SIG-M5 treated with dmso at 0.1 percent for 504 hours (cell line): ENCODE data around the gene IFNA10.
"Not testable (repeated sequence)": the region's sequence is repeated elsewhere in the genome, so short reads cannot be mapped to it uniquely, and the experiment has no call there.

Experiments
- DNase-seq: peaks from one replicate; lab custom pipeline; 2025; ENCODE audit not compliant: unreplicated experiment; lab: John Stamatoyannopoulos, UW

The IFNA10 gene

DNA sequence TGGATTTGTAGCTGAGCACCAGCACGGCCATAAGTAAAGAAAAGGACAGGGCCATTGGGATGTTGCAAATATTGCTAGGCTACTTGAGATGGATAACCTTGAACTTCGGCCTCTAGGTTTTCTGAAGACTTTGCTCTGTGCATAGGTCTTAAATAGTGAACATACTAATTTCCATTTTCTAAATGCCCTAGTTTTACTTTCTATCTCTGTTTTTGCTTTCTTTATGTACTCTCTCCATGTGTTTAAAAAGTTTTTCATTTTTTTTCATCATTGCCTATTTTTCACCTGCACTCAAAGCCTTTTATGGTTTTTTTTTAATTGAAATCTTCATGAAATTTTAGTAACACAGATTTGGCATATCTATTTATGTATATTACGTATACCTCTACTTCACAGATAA lies at the start of gene IFNA10:
IFNA10 (minus strand) TSS at position 101 of the 400 bp plus-strand sequence; CDS start at position 55, 46 bp downstream.
- DNase-seq = not testable (repeated sequence)

- no peak for DNase-seq
Measured at GRCh38 chr9:21255538-21256212, 48.7 kb upstream of the IFNA10 start.

DNA sequence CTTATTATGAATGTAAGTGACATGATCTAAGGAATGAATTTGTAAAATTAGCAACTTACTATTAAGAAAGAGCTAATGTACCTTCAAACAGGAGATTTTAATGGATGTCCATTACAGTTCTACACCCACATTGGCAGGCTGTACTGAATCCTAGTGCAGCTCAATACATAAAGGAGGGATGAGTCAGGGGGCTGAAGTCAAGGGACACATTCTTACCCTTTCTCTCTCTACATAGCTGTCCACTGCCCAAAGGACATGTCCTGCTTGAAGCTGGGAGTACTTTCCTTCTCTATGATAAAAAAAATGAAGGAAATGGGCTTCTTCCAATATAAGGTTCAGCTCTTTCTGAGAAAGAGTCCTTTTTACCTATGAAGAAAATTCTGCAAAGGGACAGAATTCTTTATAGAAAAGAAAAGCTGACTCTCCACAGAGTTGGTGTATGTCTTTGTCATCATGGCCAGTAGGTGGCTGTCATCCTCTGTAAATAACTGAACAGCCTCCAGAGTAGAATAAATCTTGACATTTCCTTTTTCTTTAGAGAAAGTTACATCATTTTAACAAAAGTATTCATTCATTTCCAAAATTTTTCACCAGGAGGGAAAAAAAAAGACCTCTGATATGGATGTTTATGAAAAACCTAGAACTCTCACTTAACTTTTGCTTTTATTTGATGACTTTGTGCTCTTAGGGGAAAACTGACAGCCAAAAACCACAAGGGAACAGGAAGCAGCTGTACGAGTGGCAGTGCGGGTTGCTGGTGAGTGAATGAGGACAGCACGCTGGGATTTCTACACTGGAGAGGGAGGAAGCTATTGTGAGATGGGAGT lies 46.0 kb upstream of the IFNA10 start:
- DNase-seq = peak; percentile 73

DNA sequence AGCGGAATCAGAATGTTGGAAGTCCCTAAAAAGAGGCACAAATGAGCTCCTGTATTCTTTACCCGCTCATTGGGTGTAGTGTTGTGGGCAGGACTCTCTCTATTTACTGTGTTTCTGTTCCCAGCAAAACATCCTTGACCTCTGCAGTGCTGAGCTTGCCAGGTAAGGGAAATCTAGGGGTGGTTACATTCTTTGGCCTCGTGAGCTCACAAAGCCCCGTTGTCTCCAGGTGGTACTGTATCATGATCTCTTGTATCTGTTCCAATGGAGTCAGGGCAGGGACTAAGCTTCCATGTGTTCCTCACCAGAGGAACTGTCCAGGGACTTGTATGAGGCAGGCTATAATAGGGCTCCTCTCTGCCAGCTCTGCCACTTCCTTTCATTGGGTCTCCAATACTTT lies 44.7 kb upstream of the IFNA10 start:
- no peak for DNase-seq

DNA sequence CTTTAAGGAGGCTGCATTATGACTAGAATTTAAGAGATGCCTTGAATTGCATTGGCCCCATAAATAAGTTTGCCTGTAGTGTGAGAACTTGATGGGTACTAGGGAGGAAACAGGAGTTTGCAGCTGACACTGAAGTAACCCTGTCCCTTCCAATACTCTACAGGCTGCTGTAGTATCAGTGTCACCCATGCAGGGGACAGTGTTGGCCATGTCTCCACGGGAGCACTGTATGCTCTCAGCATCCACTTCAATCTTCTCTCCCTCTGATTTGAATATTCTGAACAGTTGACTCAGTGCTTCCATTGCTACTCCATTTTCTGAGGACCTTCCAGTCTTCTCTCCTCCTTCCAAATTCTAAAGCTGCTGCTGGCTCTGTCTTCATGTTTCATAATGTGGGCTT lies 44.2 kb upstream of the IFNA10 start:
- DNase-seq = no peak

GRCh38 chr9:21244836-21245235 lies 37.9 kb upstream of the IFNA10 start:
- DNase-seq = peak; percentile 59

- peak; percentile 68 for DNase-seq
Measured at GRCh38 chr9:21239911-21240310, 33.0 kb upstream of the IFNA10 start, which contains the start of gene IFNA14. TSS of gene IFNA14 (minus strand) at chr9:21240005. CDS start at chr9:21239935, 70 bp downstream.

GRCh38 chr9:21236360-21236714 lies 29.4 kb upstream of the IFNA10 start:
- DNase-seq = not testable (repeated sequence)

GRCh38 chr9:21235468-21236359 lies 28.8 kb upstream of the IFNA10 start:
- DNase-seq = peak; percentile 76

DNA sequence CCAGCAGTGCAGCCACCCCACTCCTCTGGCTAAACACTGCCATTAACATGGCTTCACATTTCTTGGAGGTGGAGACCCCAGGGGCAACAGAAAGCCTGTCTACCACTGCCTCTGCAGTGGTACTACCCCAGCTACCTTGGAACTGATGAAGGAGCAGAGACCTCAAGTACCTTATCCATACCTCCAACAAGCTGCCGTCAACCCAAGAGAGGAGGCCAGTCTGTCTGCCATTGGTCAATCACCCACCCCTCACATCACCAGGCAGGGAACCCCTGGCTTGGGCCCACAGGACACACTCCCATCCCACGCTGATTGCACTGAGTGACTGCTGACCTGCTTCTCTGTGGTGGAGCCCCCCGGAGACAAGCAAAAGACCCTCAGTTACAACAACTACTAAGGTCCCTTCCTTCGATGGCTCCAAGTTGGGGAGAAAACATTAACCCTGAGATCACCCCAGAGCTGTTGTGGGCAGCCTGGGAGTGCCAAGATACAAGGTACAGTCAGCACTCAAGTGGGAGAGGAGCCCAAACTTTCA lies 27.3 kb upstream of the IFNA10 start:
- DNase-seq = no peak

GRCh38 chr9:21233258-21233657 lies 26.3 kb upstream of the IFNA10 start:
- DNase-seq = no peak

DNA sequence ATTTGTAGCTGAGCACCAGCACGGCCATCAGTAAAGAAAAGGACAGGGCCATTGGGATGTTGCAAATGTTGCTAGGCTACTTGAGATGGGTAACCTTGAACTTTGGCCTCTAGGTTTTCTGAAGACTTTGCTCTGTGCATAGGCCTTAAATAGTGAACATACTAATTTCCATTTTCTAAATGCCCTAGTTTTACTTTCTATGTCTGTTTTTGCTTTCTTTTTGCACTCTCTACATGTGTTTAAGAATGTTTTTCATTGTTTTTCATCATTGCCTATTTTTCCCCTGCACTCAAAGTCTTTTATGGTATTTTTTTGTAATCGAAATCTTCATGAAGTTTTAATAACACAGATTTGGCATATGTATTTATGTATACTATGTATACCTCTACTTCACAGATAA lies 21.2 kb upstream of the IFNA10 start, which contains the start of gene IFNA17:
IFNA17 (minus strand) TSS at position 101 of the 400 bp plus-strand sequence; CDS start at position 52, 49 bp downstream.
- no peak for DNase-seq

DNA sequence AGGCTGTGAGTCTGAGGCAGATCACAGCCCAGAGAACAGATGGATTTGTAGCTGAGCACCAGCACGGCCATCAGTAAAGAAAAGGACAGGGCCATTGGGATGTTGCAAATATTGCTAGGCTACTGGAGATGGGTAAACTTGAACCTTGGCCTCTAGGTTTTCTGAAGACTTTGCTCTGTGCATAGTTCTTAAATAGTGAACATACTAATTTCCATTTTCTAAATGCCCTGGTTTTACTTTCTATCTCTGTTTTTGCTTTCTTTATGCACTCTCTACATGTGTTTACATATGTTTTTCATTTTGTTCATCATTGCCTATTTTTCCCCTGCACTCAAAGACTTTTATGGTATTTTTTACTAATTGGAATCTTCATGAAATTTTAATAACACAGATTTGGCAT lies 10.3 kb upstream of the IFNA10 start, which contains the start of gene IFNA16:
IFNA16 (minus strand) TSS at position 101 of the 400 bp plus-strand sequence; CDS start at position 95, 6 bp downstream.
- DNase-seq = not testable (repeated sequence)

- DNase-seq = peak; percentile 38
Measured at GRCh38 chr9:21213411-21214326, 6.7 kb upstream of the IFNA10 start.

DNA sequence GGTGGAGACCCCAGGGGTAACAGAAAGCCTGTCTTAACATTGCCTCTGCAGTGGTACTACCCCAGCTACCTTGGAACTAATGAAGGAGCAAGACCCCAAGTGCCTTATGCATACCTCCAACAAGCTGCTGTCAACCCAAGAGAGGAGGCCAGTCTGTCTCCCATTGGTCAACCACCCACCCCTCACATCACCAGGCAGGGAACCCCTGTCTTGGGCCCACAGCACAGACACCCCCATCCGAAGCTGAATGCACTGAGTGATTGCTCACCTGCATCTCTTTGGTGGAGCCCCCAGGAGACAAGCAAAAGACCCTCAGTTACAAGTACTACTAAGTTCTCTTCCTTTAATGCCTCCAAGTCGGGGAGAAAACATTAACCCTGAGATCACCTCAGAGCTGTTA lies 5.2 kb upstream of the IFNA10 start:
- DNase-seq = not testable (repeated sequence)

GRCh38 chr9:21210782-21211181 lies 3.8 kb upstream of the IFNA10 start:
- not testable (repeated sequence) for DNase-seq

DNA sequence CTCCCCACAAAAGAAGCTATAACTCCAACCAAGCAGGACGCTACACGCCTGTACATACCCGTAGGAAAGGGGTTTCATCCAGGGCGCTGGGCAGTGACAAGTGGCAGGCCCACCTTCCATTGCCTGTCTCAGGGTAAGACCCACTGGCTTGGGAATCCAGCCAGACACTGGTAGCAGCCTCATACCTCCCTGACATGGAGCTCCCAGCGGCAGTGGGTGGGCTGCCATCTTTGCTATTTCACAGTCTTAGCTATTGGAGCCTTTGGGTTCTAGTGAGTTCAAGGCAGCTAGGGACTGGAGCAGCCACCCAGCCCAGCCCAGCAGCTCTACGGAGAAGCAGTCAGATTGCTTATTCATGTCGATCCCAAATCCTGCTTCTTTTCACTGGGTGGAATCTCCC lies 3.4 kb upstream of the IFNA10 start:
- DNase-seq = no peak

DNA sequence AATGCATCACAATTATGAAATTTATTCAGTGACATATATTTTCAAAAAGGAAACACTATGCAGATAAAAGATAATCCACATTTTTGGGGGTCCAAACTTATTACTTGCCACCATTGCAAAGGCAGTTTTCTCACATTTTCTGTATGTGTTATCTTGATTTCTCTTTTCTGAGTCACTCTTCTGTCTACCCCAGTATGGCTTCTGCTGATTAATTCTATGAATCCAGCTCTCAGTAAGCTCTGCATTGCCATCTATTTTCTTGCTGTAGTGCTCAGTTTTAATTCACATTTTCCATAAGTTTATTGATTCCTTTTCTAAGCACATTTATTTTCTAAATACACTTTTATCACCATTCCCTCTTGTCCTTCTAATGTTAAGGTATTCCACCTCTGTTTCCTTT lies 1.7 kb downstream of the IFNA10 start:
- no peak for DNase-seq

GRCh38 chr9:21202105-21202504 lies 4.8 kb downstream of the IFNA10 start, which contains the start of gene IFNA7:
TSS of gene IFNA7 (minus strand) at chr9:21202205. CDS start at chr9:21202165, 40 bp downstream.
- DNase-seq = not testable (repeated sequence)
